ENCODE data around the gene SPSB2. TPM values are rescaled to one million over a fixed set of nuclear protein-coding genes. Genes with fewer than 3 reads are reported as not detected.

The SPSB2 gene
- total RNA-seq, 1 experiment from 2014 or later = 9.2 TPM

GRCh38 chr12:6828781-6829535, 44.1 kb downstream of the SPSB2 start:
- Histone ChIP-seq H3K27ac (ENCODE audit: low read length) (no peak overlapping the region), H4K20me1 (ENCODE audit: low read length) (no peaks in the 10 kb centered on the region), H3K79me2 (ENCODE audit: low read length) (no peaks in the 10 kb centered on the region), H3K27me3 (ENCODE audit: low read length) (no peaks in the 10 kb centered on the region), H3K4me1 (ENCODE audit: insufficient read depth, low read length) (peaks cover 5% of the 10 kb centered on the region; the same call in 1 of the 2 replicates), H3K9me3 (ENCODE audit: low read length) (no peaks in the 10 kb centered on the region), H3K36me3 (ENCODE audit: low read depth, low read length) (no peaks in the 10 kb centered on the region), H3K4me2 (ENCODE audit: low read length) (peak overlapping the region; percentile 86), H3K9me2 (replicated peaks; ENCODE audit: low read length) (no peaks in the 10 kb centered on the region), H2AFZ (ENCODE audit: low read length) (peak overlapping the region; percentile 76), H3K4me3 (ENCODE audit: low read length) (peak overlapping the region; percentile 67), H3K9ac (ENCODE audit: low read length) (peak overlapping the region; percentile 22; the same call in 1 of the 2 replicates), H3F3A (ENCODE audit: low read length, unreplicated experiment) (no peaks in the 10 kb centered on the region)
- ChIA-PET CTCF (no interaction called here), POLR2A (ENCODE audit: unreplicated experiment) (no interaction called here)
- BruUV-seq (replicated peaks) = no TSS peak
- DNase-seq (no peak), ATAC-seq (no peak)
- intact Hi-C loops (cut with micrococcal nuclease) = no loop called here
- no peak for TF ChIP-seq EZH2phosphoT487 (IDR thresholded peaks at IDR 0.05; ENCODE audit: borderline replicate concordance, low read length)
- TF ChIP-seq, protein P1, sequence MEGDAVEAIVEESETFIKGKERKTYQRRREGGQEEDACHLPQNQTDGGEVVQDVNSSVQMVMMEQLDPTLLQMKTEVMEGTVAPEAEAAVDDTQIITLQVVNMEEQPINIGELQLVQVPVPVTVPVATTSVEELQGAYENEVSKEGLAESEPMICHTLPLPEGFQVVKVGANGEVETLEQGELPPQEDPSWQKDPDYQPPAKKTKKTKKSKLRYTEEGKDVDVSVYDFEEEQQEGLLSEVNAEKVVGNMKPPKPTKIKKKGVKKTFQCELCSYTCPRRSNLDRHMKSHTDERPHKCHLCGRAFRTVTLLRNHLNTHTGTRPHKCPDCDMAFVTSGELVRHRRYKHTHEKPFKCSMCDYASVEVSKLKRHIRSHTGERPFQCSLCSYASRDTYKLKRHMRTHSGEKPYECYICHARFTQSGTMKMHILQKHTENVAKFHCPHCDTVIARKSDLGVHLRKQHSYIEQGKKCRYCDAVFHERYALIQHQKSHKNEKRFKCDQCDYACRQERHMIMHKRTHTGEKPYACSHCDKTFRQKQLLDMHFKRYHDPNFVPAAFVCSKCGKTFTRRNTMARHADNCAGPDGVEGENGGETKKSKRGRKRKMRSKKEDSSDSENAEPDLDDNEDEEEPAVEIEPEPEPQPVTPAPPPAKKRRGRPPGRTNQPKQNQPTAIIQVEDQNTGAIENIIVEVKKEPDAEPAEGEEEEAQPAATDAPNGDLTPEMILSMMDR (conservative IDR thresholded peaks at IDR 0.05; ENCODE audit: low read depth, low read length) = no peak
- no peak for TF ChIP-seq EZH2 (IDR thresholded peaks at IDR 0.05; ENCODE audit: low read length, unreplicated experiment)

DNA sequence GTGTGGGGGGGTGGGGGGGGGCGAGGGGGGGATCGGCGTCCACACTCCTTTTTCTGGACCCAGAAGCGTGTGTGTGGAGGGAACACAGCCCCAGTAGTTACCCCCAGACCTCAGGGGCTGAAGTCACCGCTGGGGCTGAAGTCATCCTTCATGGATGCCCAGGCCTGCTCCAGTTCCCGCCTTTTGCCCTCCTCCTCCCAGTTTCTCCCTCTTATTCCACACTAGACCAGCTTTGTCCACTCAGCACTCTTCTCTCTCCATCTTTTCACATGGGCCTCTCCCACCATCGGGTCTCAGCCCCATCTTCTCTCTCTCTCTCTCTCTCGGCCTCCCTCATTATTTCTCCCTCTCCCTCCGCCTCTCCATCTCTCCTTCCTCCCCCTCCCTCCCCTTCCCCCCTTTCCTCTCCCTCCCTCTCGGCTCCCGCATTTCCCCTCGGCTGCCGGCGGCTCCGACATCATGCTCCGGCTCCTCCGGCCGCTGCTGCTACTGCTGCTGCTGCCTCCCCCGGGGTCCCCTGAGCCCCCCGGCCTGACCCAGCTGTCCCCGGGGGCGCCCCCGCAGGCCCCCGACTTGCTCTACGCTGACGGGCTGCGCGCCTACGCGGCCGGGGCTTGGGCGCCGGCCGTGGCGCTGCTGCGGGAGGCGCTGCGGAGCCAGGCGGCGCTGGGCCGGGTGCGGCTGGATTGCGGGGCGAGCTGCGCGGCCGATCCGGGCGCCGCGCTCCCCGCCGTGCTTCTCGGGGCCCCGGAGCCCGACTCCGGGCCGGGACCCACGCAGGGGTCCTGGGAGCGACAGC, 44.9 kb downstream of the SPSB2 start, which contains the start of gene P3H3:
TSS of gene P3H3 (plus strand) at position 426 of the 799 bp plus-strand sequence. CDS start at position 460, 34 bp downstream.
- no peaks in the 10 kb centered on the region for H3F3A ChIP-seq (ENCODE audit: low read length, unreplicated experiment)
- peak within 1 kb of the TSS; percentile 22; the same call in 1 of the 2 replicates for H3K9ac ChIP-seq (ENCODE audit: low read length)
- H3K4me2 ChIP-seq (ENCODE audit: low read length) = peak within 1 kb of the TSS; percentile 86
- no peaks in the 10 kb centered on the region for H3K9me2 ChIP-seq (replicated peaks; ENCODE audit: low read length)
- TF ChIP-seq EZH2phosphoT487 (IDR thresholded peaks at IDR 0.05; ENCODE audit: borderline replicate concordance, low read length) (no peak), EZH2 (IDR thresholded peaks at IDR 0.05; ENCODE audit: low read length, unreplicated experiment) (no peak)
- TF ChIP-seq, protein P1 (conservative IDR thresholded peaks at IDR 0.05; ENCODE audit: low read depth, low read length) = no peak
- CTCF ChIA-PET = no interaction called here
- BruUV-seq (replicated peaks) = no TSS peak
- H4K20me1 ChIP-seq (ENCODE audit: low read length) = no peaks in the 10 kb centered on the region
- peak within 1 kb of the TSS; percentile 76 for H2AFZ ChIP-seq (ENCODE audit: low read length)
- peaks cover 5% of the 10 kb centered on the region; the same call in 1 of the 2 replicates for H3K4me1 ChIP-seq (ENCODE audit: insufficient read depth, low read length)
- H3K27me3 ChIP-seq (ENCODE audit: low read length) = no peaks in the 10 kb centered on the region
- ATAC-seq (no peak), DNase-seq (no peak)
- no peaks in the 10 kb centered on the region for H3K9me3 ChIP-seq (ENCODE audit: low read length)
- peak within 1 kb of the TSS; percentile 67 for H3K4me3 ChIP-seq (ENCODE audit: low read length)
- no peaks in the 10 kb centered on the region for H3K79me2 ChIP-seq (ENCODE audit: low read length)
- intact Hi-C loops (cut with micrococcal nuclease) = no loop called here
- POLR2A ChIA-PET (ENCODE audit: unreplicated experiment) = no interaction called here
- H3K27ac ChIP-seq (ENCODE audit: low read length) = no peak within 1 kb of the TSS
- no peaks in the 10 kb centered on the region for H3K36me3 ChIP-seq (ENCODE audit: low read depth, low read length)

Data from PC-3 (cell line).